H7 (cell line): ENCODE data around the gene NECAB3. TPM values are rescaled to one million over a fixed set of nuclear protein-coding genes. Genes with fewer than 3 reads are reported as not detected.
A peak's percentile ranks its signal among the peaks of the same experiment; 100 is the strongest.

Source experiments
- DNase-seq: peaks from one replicate; pipeline ENCODE4 v3.0.0; 2012
- H3K27me3 ChIP-seq: 2 replicates; pipeline ENCODE4 v1.6.0; 2011; ENCODE audit warnings: mild to moderate bottlenecking, low read length; ENCODE audit not compliant: control insufficient read depth, insufficient read depth
- H3K36me3 ChIP-seq: replicated peaks from 2 replicates; pipeline ENCODE4 v1.5.1; 2011; ENCODE audit warnings: low read length; ENCODE audit not compliant: control insufficient read depth, insufficient read depth
- H3K4me3 ChIP-seq: 2 replicates; pipeline ENCODE4 v1.5.1; 2011; ENCODE audit warnings: low read depth, mild to moderate bottlenecking, control low read depth, low read length, moderate library complexity; ENCODE audit not compliant: insufficient read depth
- total RNA-seq: library from RNA; depleted of rRNA; stranded (reverse); fragments of >200 nt; shearing (Covaris generic); gene quantifications from 2 replicates; pipeline ENCODE4 v1.2.3, GENCODE V29; 2014

NECAB3 gene
- total RNA-seq, 1 experiment from 2014 or later: 56.7 TPM

DNA sequence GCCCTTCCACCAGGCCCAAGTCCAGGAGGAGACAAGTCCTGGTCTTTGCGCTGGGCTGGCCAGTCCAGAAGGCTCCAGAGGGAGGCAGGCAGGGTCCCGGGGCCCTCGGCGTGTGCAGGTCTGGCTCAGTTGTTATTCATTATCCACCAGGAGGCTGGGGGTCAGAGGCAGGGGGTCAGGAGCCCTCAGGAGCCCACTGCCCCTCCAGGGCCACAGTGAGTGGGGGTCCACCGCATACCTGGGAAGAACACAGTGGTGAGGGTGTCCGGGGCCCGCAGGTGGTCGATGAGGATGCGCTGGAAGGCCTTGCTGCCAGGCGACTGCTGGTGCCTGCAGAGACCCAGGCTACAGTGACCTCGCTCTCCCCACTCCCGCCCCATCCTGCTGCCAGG, 16.5 kb downstream of the NECAB3 start:
- Histone ChIP-seq H3K27me3 (no peaks in the 10 kb centered on the region), H3K4me3 (no peak overlapping the region), H3K36me3 (peaks cover 4% of the 10 kb centered on the region)
- no peak for DNase-seq

DNA sequence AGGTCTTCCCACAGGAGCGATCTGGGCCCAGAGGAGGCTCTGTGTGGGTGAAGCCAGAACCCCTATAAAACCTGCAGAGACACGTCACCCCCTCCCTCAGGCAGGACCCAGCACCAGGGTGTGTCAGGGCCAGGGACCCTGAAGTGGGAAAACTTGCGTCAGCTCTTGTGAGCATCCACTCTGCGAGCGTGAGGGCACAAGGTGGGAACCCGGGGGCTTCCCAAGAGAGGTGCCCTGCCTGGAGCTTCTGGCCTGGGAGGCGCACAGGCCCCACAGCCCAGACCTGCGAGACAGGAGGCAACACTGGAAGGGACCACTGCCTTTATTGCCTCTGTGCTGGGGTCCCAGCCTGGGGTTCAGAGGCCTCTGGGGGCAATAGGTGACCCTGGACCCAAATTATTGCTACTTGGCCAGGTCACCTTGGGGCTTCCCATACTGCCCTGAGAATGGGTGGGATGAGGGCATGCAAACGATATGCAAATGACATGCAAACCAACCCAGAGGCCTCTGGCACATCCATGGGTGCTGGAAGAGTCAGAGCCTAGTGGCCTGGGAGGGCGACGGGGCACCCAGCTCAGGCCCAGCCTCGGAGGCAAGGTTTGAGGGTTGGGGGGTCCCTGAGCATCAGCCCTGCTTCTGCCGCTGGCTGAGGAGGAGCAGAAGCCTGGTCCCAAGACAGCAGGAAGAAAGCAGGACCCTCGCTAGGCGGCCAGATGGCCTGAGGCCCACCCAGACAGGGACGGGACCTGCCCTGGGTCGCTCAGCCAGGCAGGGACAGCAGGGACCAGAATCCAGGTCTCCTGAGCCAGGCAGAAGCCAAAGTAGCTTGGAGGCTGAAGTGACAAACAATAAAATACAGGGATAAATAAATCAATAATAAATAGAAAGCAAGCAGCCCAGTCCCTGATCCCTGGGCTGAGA, 17.2 kb downstream of the NECAB3 start:
- no peaks in the 10 kb centered on the region for H3K27me3 ChIP-seq
- no peak overlapping the region for H3K4me3 ChIP-seq
- peak; percentile 47 for DNase-seq
- peaks cover 4% of the 10 kb centered on the region for H3K36me3 ChIP-seq

DNA sequence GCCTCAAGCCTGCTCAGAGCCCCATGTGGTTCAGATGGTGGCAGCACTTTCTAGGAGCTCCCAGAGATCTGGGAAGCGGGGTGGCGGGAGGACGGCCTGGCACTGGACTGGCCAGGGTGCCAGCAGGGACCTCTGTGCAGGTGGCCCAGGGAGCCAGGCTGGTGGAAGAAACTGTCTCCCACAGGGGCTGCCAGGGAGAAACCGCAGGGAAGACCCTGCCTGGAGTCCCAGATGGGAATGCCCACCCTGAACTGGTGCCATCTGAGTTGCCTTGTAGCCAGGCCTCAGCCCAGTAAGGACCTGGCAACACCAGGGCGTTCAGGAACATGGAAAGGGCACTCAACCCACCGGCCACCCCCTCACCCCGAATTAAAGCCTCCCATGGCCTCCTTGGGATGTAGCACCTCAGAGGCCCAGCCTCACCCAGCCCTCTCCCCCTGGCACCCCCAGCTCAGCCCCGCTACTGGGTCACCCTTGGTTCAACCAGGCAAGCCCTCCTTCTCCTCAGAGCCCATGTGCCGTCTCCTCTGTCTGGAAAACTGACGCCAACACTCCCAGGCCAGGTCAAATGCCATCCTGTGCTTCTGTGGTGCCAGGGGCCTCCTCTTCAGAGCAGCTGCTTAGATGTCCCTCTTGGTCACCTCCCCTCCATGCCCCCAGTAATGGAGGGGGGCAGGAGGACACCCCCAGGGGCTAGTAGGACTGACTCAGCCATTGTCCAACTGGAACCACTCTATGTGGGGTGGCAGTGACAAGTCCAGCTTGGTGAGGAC, 18.0 kb downstream of the NECAB3 start:
- Histone ChIP-seq H3K36me3 (peaks cover 4% of the 10 kb centered on the region), H3K4me3 (no peak overlapping the region), H3K27me3 (no peaks in the 10 kb centered on the region)
- peak; percentile 46 for DNase-seq

DNA sequence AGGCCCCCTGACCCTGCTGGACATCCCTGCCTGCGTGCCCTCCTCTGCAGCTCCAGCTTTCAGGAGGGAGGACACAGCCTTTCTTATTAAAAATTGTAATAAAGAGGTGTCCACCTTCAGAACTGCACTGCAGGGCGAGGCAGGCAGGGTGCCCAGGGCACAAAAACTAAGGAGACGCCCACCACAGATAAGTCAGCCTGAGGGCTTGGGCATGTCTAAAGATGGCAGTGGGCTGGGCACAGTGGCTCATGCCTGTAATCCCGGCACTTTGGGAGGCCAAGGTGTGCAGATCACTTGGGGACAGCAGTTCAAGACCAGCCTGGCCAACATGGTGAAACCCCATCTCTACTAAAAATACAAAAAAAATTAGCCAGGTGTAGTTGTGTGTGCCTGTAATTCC, 19.1 kb downstream of the NECAB3 start:
- H3K36me3 ChIP-seq: peaks cover 4% of the 10 kb centered on the region
- H3K4me3 ChIP-seq: no peak overlapping the region
- no peak for DNase-seq
- no peaks in the 10 kb centered on the region for H3K27me3 ChIP-seq

DNA sequence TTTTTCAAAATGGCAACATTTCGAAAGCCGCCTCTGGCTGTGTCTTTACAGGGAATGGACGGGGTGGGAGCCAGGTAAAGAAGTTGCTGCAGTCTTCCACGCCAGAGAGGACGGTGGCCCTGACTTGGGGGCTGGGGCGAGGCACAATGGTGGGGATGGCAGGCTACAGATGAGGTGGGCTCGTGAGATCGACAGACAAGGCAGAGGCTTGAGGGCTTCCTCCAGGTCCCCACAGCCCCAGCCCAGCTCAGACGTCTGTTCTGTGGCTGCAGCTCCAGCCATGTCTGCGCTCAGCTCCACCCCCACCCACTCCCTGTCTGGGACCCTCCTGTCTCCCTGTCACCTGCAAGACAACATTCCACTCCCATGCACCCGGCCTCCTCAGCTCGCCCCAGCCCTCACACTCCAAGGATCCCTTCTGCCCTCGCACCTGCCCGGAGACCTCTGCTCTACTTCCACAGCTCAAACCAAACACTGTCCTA, 19.5 kb downstream of the NECAB3 start:
- DNase-seq: peak; percentile 53
- peaks cover 4% of the 10 kb centered on the region for H3K36me3 ChIP-seq
- no peak overlapping the region for H3K4me3 ChIP-seq
- no peaks in the 10 kb centered on the region for H3K27me3 ChIP-seq

DNA sequence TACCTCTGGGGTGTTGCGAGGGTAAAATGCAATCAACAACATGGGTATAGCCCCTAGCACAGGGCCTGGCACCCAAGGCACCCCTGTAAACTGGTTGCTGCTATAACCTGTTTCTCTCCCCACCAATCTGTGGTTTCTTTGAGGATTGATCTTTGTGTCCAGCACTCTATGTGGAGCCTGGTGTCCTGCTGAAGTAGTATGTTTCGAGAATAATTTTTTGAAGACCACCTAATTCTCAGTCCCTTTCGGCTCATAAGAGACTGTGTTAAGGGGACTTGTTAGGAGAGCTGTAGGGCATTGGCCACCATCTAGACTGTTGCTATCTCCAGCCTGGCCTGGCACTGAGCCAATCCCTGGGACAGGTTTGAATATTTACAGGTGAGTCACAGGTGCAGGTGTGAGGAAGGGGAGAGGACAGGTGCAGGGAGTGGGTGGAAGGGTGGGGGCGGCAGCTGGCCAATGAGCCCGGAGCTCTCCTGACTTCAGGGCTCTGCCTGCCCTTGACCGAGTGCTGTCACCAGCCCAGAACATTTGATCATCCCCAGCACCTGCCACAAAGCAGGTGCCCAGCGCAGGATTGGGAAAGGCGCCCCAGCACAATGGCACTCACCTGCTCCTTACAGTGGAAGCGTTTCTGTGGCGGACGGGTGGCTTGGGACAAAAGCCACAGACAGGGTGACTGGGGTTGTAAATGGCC, 20.2 kb downstream of the NECAB3 start:
- H3K27me3 ChIP-seq: no peaks in the 10 kb centered on the region
- peak; percentile 74 for DNase-seq
- no peak overlapping the region for H3K4me3 ChIP-seq
- H3K36me3 ChIP-seq: peaks cover 4% of the 10 kb centered on the region

DNA sequence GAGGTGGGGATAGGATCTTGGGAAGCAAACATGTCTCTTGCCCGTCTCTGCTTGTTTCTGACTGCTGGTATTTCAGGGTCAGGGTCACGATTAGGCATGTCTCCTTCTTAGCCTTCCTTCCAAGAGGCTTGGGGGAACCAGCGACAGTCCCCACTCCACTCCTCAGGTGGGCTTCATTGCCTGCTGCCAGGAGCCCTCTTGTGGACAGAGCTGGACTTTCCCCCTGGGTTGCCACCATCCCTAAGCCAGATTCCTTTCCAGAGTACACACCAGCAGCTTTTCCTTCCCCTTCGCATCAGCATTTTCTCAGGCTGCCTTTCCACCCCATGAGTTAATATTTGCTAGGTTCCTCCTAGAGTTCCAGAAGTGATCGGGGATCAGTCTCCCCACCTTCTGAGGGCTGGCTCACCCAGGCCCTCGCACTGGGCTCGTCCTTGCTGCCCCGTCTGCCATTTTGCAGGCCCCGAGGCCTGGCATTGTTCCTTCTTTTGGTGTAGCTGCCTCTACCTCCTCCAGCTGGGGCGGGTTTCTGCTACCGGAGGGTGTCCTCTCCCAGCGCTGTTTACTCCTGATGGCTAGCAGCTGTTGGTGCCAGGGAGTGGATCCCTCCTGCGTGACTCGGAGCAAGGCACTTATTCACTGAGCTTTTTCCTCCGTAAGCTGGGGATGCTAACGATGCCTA, 20.9 kb downstream of the NECAB3 start:
- H3K36me3 ChIP-seq: peaks cover 2% of the 10 kb centered on the region
- no peak overlapping the region for H3K4me3 ChIP-seq
- peak; percentile 95 for DNase-seq
- H3K27me3 ChIP-seq: no peaks in the 10 kb centered on the region

DNA sequence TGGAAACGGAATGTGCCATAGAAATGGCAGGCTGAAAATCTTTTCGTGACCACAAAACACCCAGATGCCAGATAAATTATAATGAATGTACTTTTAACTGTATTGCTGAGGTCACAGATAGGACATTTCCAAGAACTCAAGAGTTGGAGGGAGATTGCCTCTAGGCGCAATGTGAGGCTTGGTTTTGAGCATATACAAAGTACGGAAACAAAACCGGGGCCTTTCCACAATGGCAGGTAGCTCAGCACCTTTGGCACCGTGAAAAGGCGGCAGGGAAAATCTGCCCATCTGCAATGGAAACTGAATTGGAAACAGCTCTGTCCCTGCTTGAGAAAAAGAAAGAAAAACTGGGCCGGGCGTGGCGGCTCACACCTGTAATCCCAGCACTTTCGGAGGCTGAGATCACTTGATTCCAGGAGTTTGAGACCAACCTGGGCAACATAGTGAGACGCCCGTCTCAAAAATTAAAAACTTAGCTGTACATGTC, 22.6 kb downstream of the NECAB3 start:
- no peaks in the 10 kb centered on the region; the same call in 1 of the 2 replicates for H3K36me3 ChIP-seq
- no peaks in the 10 kb centered on the region for H3K27me3 ChIP-seq
- no peak overlapping the region for H3K4me3 ChIP-seq
- DNase-seq: no peak

DNA sequence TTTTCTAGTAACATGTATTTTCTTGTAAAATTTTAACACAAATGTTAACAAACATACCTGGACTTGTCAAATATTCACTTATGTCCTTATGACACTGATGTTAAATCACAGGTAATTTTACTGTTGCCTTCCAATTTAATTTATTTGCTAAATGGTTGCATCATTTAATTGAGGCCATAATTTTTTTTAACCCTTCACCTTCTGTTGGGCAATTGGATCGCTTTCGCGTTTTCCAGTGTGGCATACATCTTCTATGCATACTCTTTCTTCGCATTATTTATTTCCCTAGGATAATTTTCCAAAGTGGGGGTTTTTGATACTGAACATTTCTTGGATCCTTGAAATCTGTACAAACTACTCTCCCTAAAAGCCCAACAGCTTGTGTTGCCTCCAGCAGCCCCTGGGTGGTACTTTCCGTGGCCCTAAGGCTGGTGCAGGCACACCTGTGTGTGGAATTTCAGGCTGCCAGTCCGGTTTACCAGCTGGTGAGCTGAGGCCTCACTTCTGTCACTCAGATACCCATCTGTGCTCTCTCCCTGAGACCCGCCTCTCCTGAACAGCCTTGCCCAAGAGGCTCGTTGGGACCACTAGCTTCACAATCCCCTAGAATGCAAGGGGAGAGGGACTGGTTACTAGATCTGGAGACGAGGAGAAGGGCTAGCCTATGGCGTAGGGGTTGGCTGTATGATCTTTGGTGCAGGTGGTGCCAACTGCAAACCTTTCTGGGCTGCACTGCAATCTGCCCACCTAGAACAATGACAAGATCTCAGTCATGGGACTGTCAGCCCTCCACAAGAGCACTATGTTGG, 23.3 kb downstream of the NECAB3 start:
- Histone ChIP-seq H3K27me3 (no peaks in the 10 kb centered on the region), H3K4me3 (no peak overlapping the region), H3K36me3 (no peaks in the 10 kb centered on the region)
- no peak for DNase-seq

DNA sequence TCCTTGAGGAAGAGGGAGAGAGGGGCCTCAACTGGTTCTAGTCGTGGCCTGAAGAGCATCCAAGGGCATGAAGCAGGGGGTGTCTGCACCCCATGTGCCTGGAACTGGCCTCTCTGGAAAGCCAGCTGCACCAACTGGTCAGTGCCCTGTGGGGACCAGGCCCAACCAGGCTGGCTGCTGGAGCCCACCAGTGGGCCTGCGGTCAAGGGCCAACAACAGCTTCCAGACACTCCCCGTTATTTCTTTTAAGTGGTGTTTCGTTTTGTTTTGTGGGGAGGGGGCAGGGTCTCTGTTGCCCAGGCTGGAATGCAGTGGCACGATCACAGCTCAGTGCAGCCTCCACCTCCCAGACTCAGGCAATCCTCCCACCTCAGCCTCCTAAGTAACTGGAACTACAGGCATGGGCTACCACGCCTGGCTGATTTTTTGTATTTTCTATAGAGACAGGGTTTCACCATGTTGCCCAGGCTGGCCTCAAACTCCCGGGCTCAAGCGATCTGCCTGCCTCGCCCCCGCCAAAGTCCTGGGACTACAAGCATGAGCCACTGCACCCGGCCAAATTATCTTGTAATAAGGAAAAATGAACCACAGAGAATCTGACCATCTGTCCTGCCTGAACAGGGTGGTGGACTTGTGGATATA, 24.0 kb downstream of the NECAB3 start:
- peak; percentile 34 for DNase-seq
- H3K4me3 ChIP-seq: no peak overlapping the region
- H3K36me3 ChIP-seq: peaks cover 2% of the 10 kb centered on the region
- no peaks in the 10 kb centered on the region for H3K27me3 ChIP-seq

DNA sequence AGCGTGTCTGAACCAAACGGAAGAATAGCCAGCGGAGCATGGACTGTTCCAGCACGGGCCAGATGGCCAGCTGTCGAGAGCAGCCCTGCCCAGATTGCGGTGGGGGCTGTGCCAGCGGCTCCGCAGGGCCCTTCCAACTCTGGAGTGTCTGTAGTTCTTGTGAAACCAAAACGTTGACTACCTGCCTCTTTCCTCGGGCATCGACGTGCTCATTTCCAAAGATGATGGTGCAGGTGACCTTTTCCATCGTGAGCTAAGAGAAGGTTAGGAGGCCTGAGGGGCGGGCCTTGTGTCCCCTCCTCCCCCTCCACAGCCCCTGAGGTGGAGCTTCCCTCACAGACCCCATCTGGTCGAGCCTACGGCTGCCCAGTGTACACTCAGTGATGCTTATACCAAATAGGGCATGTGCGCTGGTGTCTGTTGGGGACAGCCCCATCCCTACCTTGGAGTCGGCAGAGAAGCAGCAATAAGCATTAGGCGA, 25.0 kb downstream of the NECAB3 start:
- Histone ChIP-seq H3K36me3 (peaks cover 8% of the 10 kb centered on the region), H3K4me3 (no peak overlapping the region), H3K27me3 (no peaks in the 10 kb centered on the region)
- DNase-seq: peak; percentile 68

DNA sequence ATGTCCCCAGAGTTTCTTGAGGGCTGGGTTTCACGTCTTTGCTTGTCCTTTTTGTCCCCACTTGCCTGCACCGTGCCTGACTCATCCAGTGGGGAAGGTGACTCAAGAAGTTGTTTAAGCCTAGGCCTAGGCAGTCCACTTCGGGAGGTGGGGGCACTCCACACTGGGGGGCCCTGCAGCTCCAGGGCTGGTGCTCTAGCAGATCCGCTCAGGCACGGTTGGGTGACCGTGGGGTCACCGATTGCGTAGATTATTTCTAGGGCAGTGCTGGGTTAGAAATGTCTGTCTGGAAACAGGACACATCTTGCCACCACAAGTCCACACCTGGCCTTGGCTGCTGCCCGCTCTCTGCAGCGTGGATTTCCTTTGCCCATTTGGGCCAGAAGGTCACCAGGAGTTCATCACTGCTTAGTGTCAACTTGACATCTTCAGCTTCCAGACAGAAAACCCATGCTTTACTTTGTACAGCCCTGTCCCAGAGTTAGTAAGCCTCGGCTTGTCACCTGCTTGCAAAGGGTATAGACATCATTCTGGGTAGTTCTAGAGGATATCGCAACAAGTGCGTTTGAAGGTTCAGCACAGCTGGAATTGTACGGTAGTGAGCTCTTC, 25.7 kb downstream of the NECAB3 start:
- Histone ChIP-seq H3K4me3 (no peak overlapping the region), H3K36me3 (peaks cover 8% of the 10 kb centered on the region), H3K27me3 (no peaks in the 10 kb centered on the region)
- DNase-seq: peak; percentile 31
